ENCODE measurements around the gene MTX3. TPM values are rescaled to one million over a fixed set of nuclear protein-coding genes. Genes with fewer than 3 reads are reported as not detected.

The MTX3 gene
- total RNA-seq, 1 experiment from 2014 or later, result 34.6 TPM

- TF ChIP-seq PRRX2 (CRISPR knock-in tag; IDR thresholded peaks at IDR 0.05) (no peak), CDX4 (CRISPR knock-in tag; IDR thresholded peaks at IDR 0.05; ENCODE audit: borderline replicate concordance) (no peak), NFE2L1 (CRISPR knock-in tag; IDR thresholded peaks at IDR 0.05) (no peak), CTCF (IDR thresholded peaks at IDR 0.05) (no peak), MXD4 (CRISPR knock-in tag; IDR thresholded peaks at IDR 0.05; ENCODE audit: borderline replicate concordance) (no peak), NFATC4 (CRISPR knock-in tag; IDR thresholded peaks at IDR 0.05) (no peak), TEAD4 (CRISPR knock-in tag; IDR thresholded peaks at IDR 0.05) (no peak), ZNF317 (CRISPR knock-in tag; IDR thresholded peaks at IDR 0.05; ENCODE audit: borderline replicate concordance, low read depth) (no peak), MYBL2 (CRISPR knock-in tag; IDR thresholded peaks at IDR 0.05) (no peak), PRDM15 (CRISPR knock-in tag; IDR thresholded peaks at IDR 0.05) (no peak), IRF2 (CRISPR knock-in tag; IDR thresholded peaks at IDR 0.05; ENCODE audit: borderline replicate concordance, low read depth) (no peak), RORB (CRISPR knock-in tag; IDR thresholded peaks at IDR 0.05) (no peak), ZNF423 (CRISPR knock-in tag; IDR thresholded peaks at IDR 0.05) (no peak), CREM (CRISPR knock-in tag; IDR thresholded peaks at IDR 0.05) (no peak), SOX15 (CRISPR knock-in tag; IDR thresholded peaks at IDR 0.05) (no peak), NFYB (CRISPR knock-in tag; conservative IDR thresholded peaks at IDR 0.05; ENCODE audit: low read depth) (no peak), MLX (CRISPR knock-in tag; IDR thresholded peaks at IDR 0.05) (no peak), ZNF232 (CRISPR knock-in tag; IDR thresholded peaks at IDR 0.05) (no peak)
- Mint-ChIP-seq H3K27me3 (ENCODE audit: low read depth) (no peaks in the 10 kb centered on the region), H3K9me3 (peaks cover 8% of the 10 kb centered on the region; the same call in 1 of the 2 replicates), H3K4me1 (peaks cover 24% of the 10 kb centered on the region), H3K27ac (no peak overlapping the region), H3K36me3 (no peaks in the 10 kb centered on the region), H3K4me3 (no peak overlapping the region)
- CTCF ChIA-PET, result interaction anchor here (1.3 kb wide), 1 partner anchor 128 kb away, joined by 5 read pairs; no protein-coding TSS in a partner anchor
- peak; percentile 24; the same call in 1 of the 2 replicates for ATAC-seq
- POLR2A ChIA-PET, result no interaction called here
- DNase-seq (ENCODE audit: low spot score), result no peak
These were observed 35.6 kb downstream of the MTX3 start for GRCh38 chr5:79955356-79955895.

GRCh38 chr5:79954620-79955019 is 36.4 kb downstream of the MTX3 start:
- Mint-ChIP-seq H3K36me3 (no peaks in the 10 kb centered on the region), H3K27me3 (ENCODE audit: low read depth) (no peaks in the 10 kb centered on the region), H3K4me3 (no peak overlapping the region), H3K9me3 (peaks cover 13% of the 10 kb centered on the region; the same call in 1 of the 2 replicates), H3K4me1 (peaks cover 24% of the 10 kb centered on the region), H3K27ac (no peak overlapping the region)
- no peak for ATAC-seq
- no peak for DNase-seq (ENCODE audit: low spot score)
- ChIA-PET CTCF (interaction anchor here (1.3 kb wide), 1 partner anchor 129 kb away, joined by 5 read pairs; no protein-coding TSS in a partner anchor), POLR2A (no interaction called here)
- no peak for TF ChIP-seq RELA (CRISPR knock-in tag; IDR thresholded peaks at IDR 0.05; ENCODE audit: borderline replicate concordance)
- no peak for TF ChIP-seq ZNF416 (CRISPR knock-in tag; IDR thresholded peaks at IDR 0.05)
- no peak for TF ChIP-seq GTF2I (CRISPR knock-in tag; conservative IDR thresholded peaks at IDR 0.05)
- no peak for TF ChIP-seq ESRRA (CRISPR knock-in tag; IDR thresholded peaks at IDR 0.05; ENCODE audit: borderline replicate concordance)
- no peak for TF ChIP-seq ATF1 (CRISPR knock-in tag; IDR thresholded peaks at IDR 0.05)
- no peak for TF ChIP-seq SMAD3 (CRISPR knock-in tag; IDR thresholded peaks at IDR 0.05; ENCODE audit: borderline replicate concordance)
- no peak for TF ChIP-seq TCF7 (CRISPR knock-in tag; IDR thresholded peaks at IDR 0.05; ENCODE audit: low read depth)
- TF ChIP-seq ZMAT4 (CRISPR knock-in tag; IDR thresholded peaks at IDR 0.05), result no peak
- no peak for TF ChIP-seq TP53 (CRISPR knock-in tag; IDR thresholded peaks at IDR 0.05)
